HG02840 (cell line): ENCODE measurements around the gene ZSCAN31.
A peak's percentile ranks its signal among the peaks of the same experiment; 100 is the strongest.
"Not testable (repeated sequence)": the region's sequence is repeated elsewhere in the genome, so short reads cannot be mapped to it uniquely, and the experiment has no call there.

Experiments
- ATAC-seq: cut with Tn5 transposase; IDR thresholded peaks from one replicate; pipeline ENCODE4 v1.9.1; 2021; ENCODE audit warnings: mild to moderate bottlenecking, moderate library complexity, moderate number of reproducible peaks; ENCODE audit not compliant: unreplicated experiment, low FRiP score

ZSCAN31 gene

GRCh38 chr6:28323813-28324424 is 12.0 kb downstream of the ZSCAN31 start:
- ATAC-seq, result no peak

- ATAC-seq, result no peak
Measured at GRCh38 chr6:28322661-28323060, 13.3 kb downstream of the ZSCAN31 start.

DNA sequence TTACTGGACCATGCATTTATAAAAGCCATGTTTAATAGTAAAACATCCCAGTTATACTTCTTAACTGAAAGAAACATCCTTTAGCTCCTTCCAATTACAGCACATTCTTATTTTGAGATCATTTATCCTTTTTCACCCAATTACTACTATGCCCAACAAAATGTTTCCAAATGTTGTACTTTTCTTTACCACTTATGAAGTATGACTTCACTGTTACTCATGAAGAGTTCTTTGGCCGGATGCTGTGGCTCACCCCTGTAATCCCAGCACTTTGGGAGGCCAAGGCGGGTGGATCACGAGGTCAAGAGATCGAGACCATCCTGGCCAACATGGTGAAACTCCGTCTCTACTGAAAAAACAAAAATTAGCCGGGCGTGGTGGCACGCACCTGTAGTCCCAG is 18.1 kb downstream of the ZSCAN31 start:
- not testable (repeated sequence) for ATAC-seq

GRCh38 chr6:28315628-28316027 is 20.3 kb downstream of the ZSCAN31 start:
- no peak for ATAC-seq

GRCh38 chr6:28312939-28313338 is 23.0 kb downstream of the ZSCAN31 start:
- ATAC-seq, result no peak

DNA sequence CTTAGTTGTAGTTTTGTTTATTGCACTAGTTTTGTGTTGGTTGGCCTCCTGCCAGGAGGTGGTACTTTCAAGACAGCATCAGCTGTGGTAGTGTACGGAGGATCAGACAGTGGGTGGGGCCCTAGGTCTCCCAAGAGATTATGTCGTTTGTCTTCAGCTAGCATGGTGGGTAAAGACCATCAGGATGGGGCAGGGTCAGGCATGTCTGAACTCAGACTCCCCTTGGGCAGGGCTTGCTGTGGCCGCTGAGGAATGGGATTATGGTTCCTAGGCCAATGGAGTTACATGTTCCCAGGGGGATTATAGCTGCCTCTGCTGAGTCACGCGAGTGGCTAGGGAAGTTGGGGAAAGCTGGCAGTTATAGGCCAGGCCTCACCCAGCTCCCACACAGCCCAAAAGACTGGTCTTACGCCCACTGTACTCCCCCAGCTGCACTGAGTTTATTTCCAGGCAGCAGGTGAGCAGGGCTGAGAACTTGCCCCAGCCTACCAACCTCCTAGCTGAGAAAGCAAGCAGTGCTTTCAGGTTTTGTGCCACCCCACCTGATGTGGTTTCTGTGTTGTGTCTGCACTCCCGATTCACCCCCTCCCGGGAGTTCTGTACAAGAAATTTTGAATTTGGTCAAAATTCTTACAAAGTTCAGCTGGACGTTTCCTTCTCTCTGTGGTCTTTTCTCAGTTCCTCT is 24.7 kb downstream of the ZSCAN31 start:
- ATAC-seq, result no peak

GRCh38 chr6:28306363-28306762 is 29.6 kb downstream of the ZSCAN31 start:
- ATAC-seq, result not testable (repeated sequence)

- peak; percentile 85 for ATAC-seq
Measured at GRCh38 chr6:28303570-28303969, 32.4 kb downstream of the ZSCAN31 start.

GRCh38 chr6:28296520-28297060 is 39.4 kb downstream of the ZSCAN31 start:
- no peak for ATAC-seq

DNA sequence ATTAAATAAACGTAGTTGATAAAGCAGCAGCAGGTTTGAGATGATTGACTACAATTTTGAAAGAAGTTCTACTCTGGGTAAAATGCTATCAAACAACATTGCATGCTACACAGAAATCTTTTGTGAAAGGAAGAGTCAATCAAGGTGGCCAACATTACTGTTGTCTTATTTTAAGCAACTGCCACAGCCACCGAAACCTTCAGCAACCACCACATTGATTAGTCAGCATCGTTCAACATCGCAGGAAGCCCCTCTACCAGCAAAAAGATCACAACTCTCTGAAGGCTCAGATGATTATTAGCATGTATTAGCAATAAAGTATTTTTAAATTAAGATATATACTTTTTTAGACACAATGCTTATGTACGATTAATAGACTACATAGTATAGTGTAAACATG is 40.6 kb downstream of the ZSCAN31 start:
- no peak for ATAC-seq

GRCh38 chr6:28291573-28291972 is 44.4 kb downstream of the ZSCAN31 start:
- ATAC-seq, result no peak

- no peak for ATAC-seq
Measured at GRCh38 chr6:28282926-28283325, 53.0 kb downstream of the ZSCAN31 start.

DNA sequence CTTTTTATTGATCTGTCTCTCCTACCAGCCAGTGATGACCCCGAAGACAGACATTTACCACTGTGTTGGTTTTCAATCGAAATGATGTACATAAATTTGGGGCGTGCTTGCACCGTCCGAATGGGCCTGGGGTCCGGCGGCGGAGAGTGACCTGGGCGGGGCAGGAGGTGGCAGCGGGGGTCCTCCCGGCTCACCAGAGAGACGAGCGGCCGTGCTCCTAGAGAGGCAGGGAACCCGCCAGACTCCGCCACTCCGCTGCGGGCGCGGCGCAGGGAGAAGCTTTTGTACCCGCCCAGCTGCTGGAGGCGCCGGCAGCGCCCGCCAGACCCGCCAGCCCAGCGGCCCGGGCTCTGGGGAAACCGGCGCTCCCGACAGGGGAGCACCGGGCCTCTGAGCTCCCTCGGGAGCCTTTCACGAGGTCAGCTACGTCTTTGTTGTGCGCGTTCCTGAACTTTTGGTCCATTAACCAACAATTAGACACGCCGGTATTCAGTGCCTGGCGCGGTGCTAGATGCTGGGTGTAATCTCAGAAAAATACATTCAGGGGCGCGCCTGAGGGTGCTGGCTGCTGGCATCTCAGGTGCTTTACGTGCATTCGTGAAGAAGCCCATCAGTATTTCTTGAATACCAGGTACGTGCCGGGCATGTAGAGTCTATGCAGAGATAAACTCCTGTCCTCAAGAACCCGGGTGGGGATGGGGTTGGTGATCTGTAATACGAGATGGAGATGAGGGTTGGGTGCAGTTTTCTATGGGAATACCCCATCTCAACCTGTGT is 54.5 kb downstream of the ZSCAN31 start, which contains the start of gene PGBD1:
PGBD1 (plus strand) TSS at position 285 of the 777 bp plus-strand sequence. CDS start 2,242 bp downstream, outside the sequence.
- ATAC-seq, result peak; percentile 58

- ATAC-seq, result no peak
Measured at GRCh38 chr6:28280595-28281287, 55.2 kb downstream of the ZSCAN31 start.

DNA sequence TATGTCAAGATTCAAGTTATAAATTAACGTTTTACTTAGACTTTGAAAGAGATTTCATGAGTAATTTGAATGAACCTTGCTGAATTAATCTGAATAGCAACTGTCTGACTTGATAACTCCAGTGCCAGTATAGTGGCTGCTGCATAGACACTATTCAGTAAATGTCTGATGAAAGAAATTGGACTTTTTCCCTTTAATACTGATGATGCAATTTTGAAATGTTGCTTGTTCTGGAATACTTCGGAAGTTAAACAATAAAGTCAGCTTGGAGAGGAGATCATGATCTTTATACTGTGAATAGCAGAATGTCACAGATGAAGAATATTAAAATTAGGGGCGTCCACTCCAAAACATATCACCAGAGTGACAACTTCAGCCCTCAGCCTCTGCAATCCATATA is 58.2 kb downstream of the ZSCAN31 start:
- no peak for ATAC-seq

GRCh38 chr6:28274888-28275287 is 61.1 kb downstream of the ZSCAN31 start:
- no peak for ATAC-seq
